ENCODE data around the gene CRYGS.

CRYGS gene

GRCh38 chr3:186571644-186572013 is 27.4 kb upstream of the CRYGS start:
- peaks cover 12% of the 10 kb centered on the region; the same call in 1 of the 2 replicates for H3K36me3 ChIP-seq (replicated peaks; ENCODE audit: insufficient read depth, low read length)
- TF ChIP-seq EZH2 (optimal IDR thresholded peaks at IDR 0.05; ENCODE audit: low read depth, low read length) (no peak), CTCF (IDR thresholded peaks at IDR 0.05; ENCODE audit: low read length) (no peak)
- H3K4me3 ChIP-seq (ENCODE audit: low read length): peak overlapping the region; percentile 83
- no peak for DNase-seq
- no peaks in the 10 kb centered on the region for H3K27me3 ChIP-seq (replicated peaks; ENCODE audit: insufficient read depth, low read length)
- H3K9ac ChIP-seq (ENCODE audit: low read length): peak overlapping the region; percentile 92
- H3K9me3 ChIP-seq (replicated peaks; ENCODE audit: insufficient read depth, low read length): no peaks in the 10 kb centered on the region
- no peak overlapping the region for H2AFZ ChIP-seq (ENCODE audit: low read length)
- peaks cover 13% of the 10 kb centered on the region for H3K4me1 ChIP-seq (ENCODE audit: low read length)
- H4K20me1 ChIP-seq (ENCODE audit: insufficient read depth, low read length): no peaks in the 10 kb centered on the region
- peak overlapping the region; percentile 88 for H3K4me2 ChIP-seq (ENCODE audit: low read depth, low read length)
- H3F3A ChIP-seq (ENCODE audit: insufficient read depth, low read length): peaks cover 24% of the 10 kb centered on the region
- no peaks in the 10 kb centered on the region for H3K9me2 ChIP-seq (replicated peaks; ENCODE audit: insufficient read depth, low read length)
- H3K79me2 ChIP-seq (ENCODE audit: low read length): peaks cover 63% of the 10 kb centered on the region
- H3K27ac ChIP-seq (ENCODE audit: low read length): no peak overlapping the region

GRCh38 chr3:186570941-186571643 is 26.9 kb upstream of the CRYGS start:
- Histone ChIP-seq H3K27me3 (replicated peaks; ENCODE audit: insufficient read depth, low read length) (no peaks in the 10 kb centered on the region), H3K36me3 (replicated peaks; ENCODE audit: insufficient read depth, low read length) (peaks cover 11% of the 10 kb centered on the region; the same call in 1 of the 2 replicates), H3K9me3 (replicated peaks; ENCODE audit: insufficient read depth, low read length) (no peaks in the 10 kb centered on the region), H3K4me1 (ENCODE audit: low read length) (peaks cover 13% of the 10 kb centered on the region), H4K20me1 (ENCODE audit: insufficient read depth, low read length) (no peaks in the 10 kb centered on the region), H2AFZ (ENCODE audit: low read length) (peak overlapping the region; percentile 75), H3K9me2 (replicated peaks; ENCODE audit: insufficient read depth, low read length) (no peaks in the 10 kb centered on the region), H3K4me3 (ENCODE audit: low read length) (peak overlapping the region; percentile 83), H3F3A (ENCODE audit: insufficient read depth, low read length) (peaks cover 28% of the 10 kb centered on the region), H3K27ac (ENCODE audit: low read length) (peak overlapping the region; percentile 60; the same call in 1 of the 2 replicates), H3K9ac (ENCODE audit: low read length) (peak overlapping the region; percentile 92), H3K79me2 (ENCODE audit: low read length) (peaks cover 65% of the 10 kb centered on the region), H3K4me2 (ENCODE audit: low read depth, low read length) (peak overlapping the region; percentile 88)
- no peak for DNase-seq
- TF ChIP-seq CTCF (IDR thresholded peaks at IDR 0.05; ENCODE audit: low read length) (no peak), EZH2phosphoT487 (IDR thresholded peaks at IDR 0.05; ENCODE audit: low read length) (no peak), EZH2 (optimal IDR thresholded peaks at IDR 0.05; ENCODE audit: low read depth, low read length) (no peak)

GRCh38 chr3:186570096-186570940 is 26.1 kb upstream of the CRYGS start, which contains the start of gene DNAJB11:
TSS of gene DNAJB11 (plus strand) at chr3:186570720. CDS start at chr3:186570898, 178 bp downstream.
- H2AFZ ChIP-seq (ENCODE audit: low read length): peak within 1 kb of the TSS; percentile 75
- H4K20me1 ChIP-seq (ENCODE audit: insufficient read depth, low read length): no peaks in the 10 kb centered on the region
- peak within 1 kb of the TSS; percentile 83 for H3K4me3 ChIP-seq (ENCODE audit: low read length)
- peak; percentile 100 for DNase-seq
- H3K4me2 ChIP-seq (ENCODE audit: low read depth, low read length): peak within 1 kb of the TSS; percentile 88
- peaks cover 7% of the 10 kb centered on the region; the same call in 1 of the 2 replicates for H3K36me3 ChIP-seq (replicated peaks; ENCODE audit: insufficient read depth, low read length)
- H3K4me1 ChIP-seq (ENCODE audit: low read length): peaks cover 13% of the 10 kb centered on the region
- no peaks in the 10 kb centered on the region for H3K9me3 ChIP-seq (replicated peaks; ENCODE audit: insufficient read depth, low read length)
- peak within 1 kb of the TSS; percentile 60 for H3K27ac ChIP-seq (ENCODE audit: low read length)
- H3K9me2 ChIP-seq (replicated peaks; ENCODE audit: insufficient read depth, low read length): no peaks in the 10 kb centered on the region
- H3K9ac ChIP-seq (ENCODE audit: low read length): peak within 1 kb of the TSS; percentile 92
- TF ChIP-seq EZH2phosphoT487 (IDR thresholded peaks at IDR 0.05; ENCODE audit: low read length) (no peak), CTCF (IDR thresholded peaks at IDR 0.05; ENCODE audit: low read length) (no peak), EZH2 (optimal IDR thresholded peaks at IDR 0.05; ENCODE audit: low read depth, low read length) (no peak)
- peaks cover 70% of the 10 kb centered on the region for H3K79me2 ChIP-seq (ENCODE audit: low read length)
- no peaks in the 10 kb centered on the region for H3K27me3 ChIP-seq (replicated peaks; ENCODE audit: insufficient read depth, low read length)
- H3F3A ChIP-seq (ENCODE audit: insufficient read depth, low read length): peaks cover 28% of the 10 kb centered on the region

All from MM.1S (cell line).